ENCODE measurements around the gene HES4. TPM values are rescaled to one million over a fixed set of nuclear protein-coding genes. Genes with fewer than 3 reads are reported as not detected.

Gene HES4
- total and polyA plus RNA-seq, 2 donors (not counting 3 experiments of a cell fraction or from before 2014, with no cell fraction given) = 30.5 to 37.6 TPM

DNA sequence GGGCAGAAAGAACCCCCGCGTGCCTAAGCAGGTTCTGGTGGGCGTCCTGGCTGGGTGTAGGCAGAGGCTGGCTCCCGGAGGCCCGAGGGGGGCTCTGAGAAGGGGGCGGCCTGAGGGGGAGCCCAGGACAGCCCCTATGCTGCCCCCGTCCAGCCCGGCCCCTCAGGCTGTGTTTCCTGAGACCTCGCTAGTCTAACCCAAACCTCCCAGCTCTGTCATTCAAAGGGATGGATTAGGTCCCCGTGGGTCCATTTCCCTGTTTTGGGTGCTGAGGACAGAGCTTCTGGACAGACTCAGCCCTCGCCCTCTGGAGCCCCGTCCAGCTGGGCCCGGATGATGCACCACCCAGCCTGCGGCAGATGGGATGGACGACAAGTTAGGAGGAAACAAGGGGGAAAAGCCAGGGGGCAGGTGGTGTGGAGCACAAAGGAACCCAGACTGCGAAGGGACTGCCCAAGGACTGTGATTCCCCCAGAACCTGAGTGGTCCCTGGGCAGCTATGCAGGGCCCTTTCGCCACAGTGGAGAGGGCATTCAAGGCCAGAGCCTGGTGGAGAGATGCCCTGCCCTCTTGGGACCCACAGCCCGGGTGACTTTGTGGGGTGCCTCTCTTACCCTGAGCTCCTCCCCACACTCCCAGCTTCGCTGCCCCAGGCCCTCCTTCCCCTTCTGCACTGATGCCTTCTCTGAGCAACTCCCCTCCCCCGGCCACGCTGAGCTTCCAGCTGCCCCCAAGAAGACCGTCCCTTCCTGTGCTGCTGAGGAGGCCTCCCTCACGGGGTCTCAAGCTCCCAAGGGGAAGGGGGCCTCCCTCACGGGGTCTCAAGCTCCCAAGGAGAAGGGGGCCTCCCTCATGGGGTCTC, 2.8 kb downstream of the HES4 start:
- DNase-seq (ENCODE audit: low read depth, low spot score) (no peak), FAIRE-seq (no peak)
- no peak overlapping the region for H3K4me3 ChIP-seq (replicated peaks in 1 of 3; ENCODE audit: insufficient read depth in 1 of 3, low read depth in 1 of 3, low read length in 3 of 3)
- H2AFZ ChIP-seq (ENCODE audit: low read depth, low read length) = no peak overlapping the region
- no peak overlapping the region for H3K4me2 ChIP-seq (ENCODE audit: insufficient read depth, low read length)
- CTCF ChIA-PET = interaction anchor here (0.7 to 1.8 kb wide), 2 partner anchors 12 to 295 kb away, joined by 3 to 13 read pairs; no protein-coding TSS in a partner anchor
- no peaks in the 10 kb centered on the region for H3K79me2 ChIP-seq (ENCODE audit: control insufficient read depth, insufficient read depth, low read length)
- H3K27me3 ChIP-seq (ENCODE audit: control insufficient read depth in 2 of 2, insufficient read depth in 2 of 2, low read length in 2 of 2) = peaks cover 0 to 19% of the 10 kb centered on the region in 2 experiments
- H4K20me1 ChIP-seq (replicated peaks; ENCODE audit: control insufficient read depth, extremely low read depth, insufficient read depth, low read length) = no peaks in the 10 kb centered on the region
- dilution Hi-C loops (cut with MboI; ENCODE audit: extremely low pct_ligation_motif_present, low sequenced_read_pairs) = no loop called here
- BruUV-seq (replicated peaks) = no TSS peak
- no peak overlapping the region for H3K9ac ChIP-seq (replicated peaks; ENCODE audit: extremely low read depth, insufficient read depth, low read length)
- no peaks in the 10 kb centered on the region for H3K9me1 ChIP-seq (replicated peaks; ENCODE audit: control insufficient read depth, extremely low read depth, insufficient read depth, low read length)
- POLR2A ChIA-PET = no interaction called here
- H3K4me1 ChIP-seq (ENCODE audit: control insufficient read depth, extremely low read depth, insufficient read depth, low read length) = peaks cover 9% of the 10 kb centered on the region
- intact Hi-C loops (cut with micrococcal nuclease) = no loop called here
- TF ChIP-seq JUN (IDR thresholded peaks at IDR 0.05; ENCODE audit: borderline replicate concordance, insufficient read depth, insufficient read length, low read depth) (no peak), MYC (IDR thresholded peaks at IDR 0.05; ENCODE audit: low read depth, low read length) (no peak), EZH2 (IDR thresholded peaks at IDR 0.05; ENCODE audit: borderline replicate concordance, low read depth, low read length, severe bottlenecking) (no peak), POLR2AphosphoS5 (IDR thresholded peaks at IDR 0.05; ENCODE audit: insufficient read depth, low read depth, low read length) (no peak), POLR2A (IDR thresholded peaks at IDR 0.05; ENCODE audit: low read depth, low read length) (no peak), FOS (IDR thresholded peaks at IDR 0.05; ENCODE audit: borderline replicate concordance, insufficient read depth, low read length) (no peak), GATA2 (IDR thresholded peaks at IDR 0.05; ENCODE audit: insufficient read depth, insufficient read length, low read depth, low read length) (no peak)
- TF ChIP-seq, protein P1, sequence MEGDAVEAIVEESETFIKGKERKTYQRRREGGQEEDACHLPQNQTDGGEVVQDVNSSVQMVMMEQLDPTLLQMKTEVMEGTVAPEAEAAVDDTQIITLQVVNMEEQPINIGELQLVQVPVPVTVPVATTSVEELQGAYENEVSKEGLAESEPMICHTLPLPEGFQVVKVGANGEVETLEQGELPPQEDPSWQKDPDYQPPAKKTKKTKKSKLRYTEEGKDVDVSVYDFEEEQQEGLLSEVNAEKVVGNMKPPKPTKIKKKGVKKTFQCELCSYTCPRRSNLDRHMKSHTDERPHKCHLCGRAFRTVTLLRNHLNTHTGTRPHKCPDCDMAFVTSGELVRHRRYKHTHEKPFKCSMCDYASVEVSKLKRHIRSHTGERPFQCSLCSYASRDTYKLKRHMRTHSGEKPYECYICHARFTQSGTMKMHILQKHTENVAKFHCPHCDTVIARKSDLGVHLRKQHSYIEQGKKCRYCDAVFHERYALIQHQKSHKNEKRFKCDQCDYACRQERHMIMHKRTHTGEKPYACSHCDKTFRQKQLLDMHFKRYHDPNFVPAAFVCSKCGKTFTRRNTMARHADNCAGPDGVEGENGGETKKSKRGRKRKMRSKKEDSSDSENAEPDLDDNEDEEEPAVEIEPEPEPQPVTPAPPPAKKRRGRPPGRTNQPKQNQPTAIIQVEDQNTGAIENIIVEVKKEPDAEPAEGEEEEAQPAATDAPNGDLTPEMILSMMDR (IDR thresholded peaks at IDR 0.05; ENCODE audit: extremely low read depth in 1 of 2, insufficient read depth in 1 of 2, low read depth in 1 of 2, low read length in 2 of 2) = no peak
- TF ChIP-seq, protein P2, sequence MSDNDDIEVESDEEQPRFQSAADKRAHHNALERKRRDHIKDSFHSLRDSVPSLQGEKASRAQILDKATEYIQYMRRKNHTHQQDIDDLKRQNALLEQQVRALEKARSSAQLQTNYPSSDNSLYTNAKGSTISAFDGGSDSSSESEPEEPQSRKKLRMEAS (IDR thresholded peaks at IDR 0.05; ENCODE audit: insufficient read depth, insufficient read length) = no peak
- no peaks in the 10 kb centered on the region for H3K36me3 ChIP-seq (ENCODE audit: control insufficient read depth in 2 of 2, extremely low read depth in 1 of 2, insufficient read depth in 2 of 2, low read length in 2 of 2)
- no peak overlapping the region for H3K27ac ChIP-seq (ENCODE audit: insufficient read depth, low read depth, low read length)
- no peaks in the 10 kb centered on the region for H3K9me3 ChIP-seq (replicated peaks; ENCODE audit: control insufficient read depth, insufficient read depth, low read length)
